K562 (cell line): ENCODE results near the gene EFS.

Experiments
- ARID1B ChIP-seq: fragments of 450-650 bp; IDR thresholded peaks from 2 replicates; pipeline ENCODE4 v1.6.1; 2016; ENCODE audit warnings: antibody characterized with exemption, mild to moderate bottlenecking, inconsistent platforms
- MEF2D ChIP-seq: conservative IDR thresholded peaks from 2 replicates; pipeline ENCODE4 v1.6.1; 2016; ENCODE audit warnings: low read depth, missing genetic modification characterization, missing compliant biosample characterization
- NELFE ChIP-seq: IDR thresholded peaks from 2 replicates; pipeline ENCODE4 v1.6.1; 2011; ENCODE audit warnings: mild to moderate bottlenecking; ENCODE audit not compliant: insufficient read depth, insufficient read length
- RAD21 ChIP-seq, 2 experiments: fragments of 250-450 bp in 1 of 2; fragments of 450-650 bp in 1 of 2; sonication (Bioruptor Pico) in 1 of 2; formaldehyde crosslinking in 1 of 2; IDR thresholded peaks in 1 of 2; conservative IDR thresholded peaks in 1 of 2; 2 replicates each; pipeline versions ENCODE4 v1.4.0 to v1.8.0; 2020 to 2022; ENCODE audit warnings: mild to moderate bottlenecking in 2 of 2, moderate library complexity in 1 of 2
- ZBTB8A ChIP-seq: fragments of 450-650 bp; IDR thresholded peaks from 2 replicates; pipeline ENCODE4 v1.6.1; 2018; ENCODE audit warnings: mild to moderate bottlenecking, moderate library complexity; ENCODE audit not compliant: partially characterized antibody
- TF ChIP-seq, protein P1 (sequence below), 3 experiments: IDR thresholded peaks in 2 of 3; conservative IDR thresholded peaks in 1 of 3; 2 replicates each; pipeline ENCODE4 v1.5.1; 2011 to 2012; ENCODE audit warnings: low read length in 3 of 3, mild to moderate bottlenecking in 3 of 3, control low read depth in 2 of 3, improper control_type of control experiment in 1 of 3, inconsistent platforms in 1 of 3, low read depth in 1 of 3, mixed read lengths in 1 of 3, moderate library complexity in 1 of 3; ENCODE audit not compliant: insufficient read depth in 2 of 3
- TF ChIP-seq, protein P2 (sequence below): fragments of 250-450 bp; sonication (Bioruptor Pico); IDR thresholded peaks from 2 replicates; pipeline ENCODE4 v1.8.0; 2022; ENCODE audit warnings: inconsistent platforms

DNA sequence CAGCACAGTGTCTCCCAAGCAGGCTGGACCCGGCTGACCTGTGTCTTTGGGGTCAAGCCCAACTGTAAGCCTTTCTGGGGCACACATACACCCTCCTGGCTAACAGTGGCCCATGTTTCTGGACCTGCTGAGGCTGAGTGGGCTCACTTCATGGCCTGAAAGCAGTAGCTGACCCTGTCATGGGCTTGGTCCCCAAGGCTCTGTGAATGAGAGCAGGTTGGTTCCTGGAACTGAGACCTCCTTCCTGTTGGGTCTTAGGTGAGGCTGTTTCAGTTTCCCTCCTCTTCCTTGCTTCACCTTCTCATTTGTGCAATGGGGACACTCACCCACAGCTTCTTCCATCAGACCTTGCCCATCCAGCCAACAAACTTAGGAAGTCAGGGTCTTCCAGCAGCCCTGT lies 6.9 kb upstream of the EFS start:
- TF ChIP-seq RAD21 (CRISPR knock-in tag; conservative IDR thresholded peaks at IDR 0.05 in 1 of 2, IDR thresholded peaks at IDR 0.05 in 1 of 2), result no peak
- TF ChIP-seq MEF2D (tag), result no peak
- TF ChIP-seq, protein P1, sequence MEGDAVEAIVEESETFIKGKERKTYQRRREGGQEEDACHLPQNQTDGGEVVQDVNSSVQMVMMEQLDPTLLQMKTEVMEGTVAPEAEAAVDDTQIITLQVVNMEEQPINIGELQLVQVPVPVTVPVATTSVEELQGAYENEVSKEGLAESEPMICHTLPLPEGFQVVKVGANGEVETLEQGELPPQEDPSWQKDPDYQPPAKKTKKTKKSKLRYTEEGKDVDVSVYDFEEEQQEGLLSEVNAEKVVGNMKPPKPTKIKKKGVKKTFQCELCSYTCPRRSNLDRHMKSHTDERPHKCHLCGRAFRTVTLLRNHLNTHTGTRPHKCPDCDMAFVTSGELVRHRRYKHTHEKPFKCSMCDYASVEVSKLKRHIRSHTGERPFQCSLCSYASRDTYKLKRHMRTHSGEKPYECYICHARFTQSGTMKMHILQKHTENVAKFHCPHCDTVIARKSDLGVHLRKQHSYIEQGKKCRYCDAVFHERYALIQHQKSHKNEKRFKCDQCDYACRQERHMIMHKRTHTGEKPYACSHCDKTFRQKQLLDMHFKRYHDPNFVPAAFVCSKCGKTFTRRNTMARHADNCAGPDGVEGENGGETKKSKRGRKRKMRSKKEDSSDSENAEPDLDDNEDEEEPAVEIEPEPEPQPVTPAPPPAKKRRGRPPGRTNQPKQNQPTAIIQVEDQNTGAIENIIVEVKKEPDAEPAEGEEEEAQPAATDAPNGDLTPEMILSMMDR (IDR thresholded peaks at IDR 0.05 in 2 of 3, conservative IDR thresholded peaks at IDR 0.05 in 1 of 3; ENCODE audit: insufficient read depth in 2 of 3, low read depth in 1 of 3, low read length in 3 of 3), result no peak
- TF ChIP-seq NELFE, result no peak
- TF ChIP-seq, protein P2, sequence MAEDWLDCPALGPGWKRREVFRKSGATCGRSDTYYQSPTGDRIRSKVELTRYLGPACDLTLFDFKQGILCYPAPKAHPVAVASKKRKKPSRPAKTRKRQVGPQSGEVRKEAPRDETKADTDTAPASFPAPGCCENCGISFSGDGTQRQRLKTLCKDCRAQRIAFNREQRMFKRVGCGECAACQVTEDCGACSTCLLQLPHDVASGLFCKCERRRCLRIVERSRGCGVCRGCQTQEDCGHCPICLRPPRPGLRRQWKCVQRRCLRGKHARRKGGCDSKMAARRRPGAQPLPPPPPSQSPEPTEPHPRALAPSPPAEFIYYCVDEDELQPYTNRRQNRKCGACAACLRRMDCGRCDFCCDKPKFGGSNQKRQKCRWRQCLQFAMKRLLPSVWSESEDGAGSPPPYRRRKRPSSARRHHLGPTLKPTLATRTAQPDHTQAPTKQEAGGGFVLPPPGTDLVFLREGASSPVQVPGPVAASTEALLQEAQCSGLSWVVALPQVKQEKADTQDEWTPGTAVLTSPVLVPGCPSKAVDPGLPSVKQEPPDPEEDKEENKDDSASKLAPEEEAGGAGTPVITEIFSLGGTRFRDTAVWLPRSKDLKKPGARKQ (CRISPR knock-in tag), result no peak
- TF ChIP-seq ZBTB8A, result no peak
- no peak for TF ChIP-seq ARID1B
